IMR-90 (cell line): ENCODE results near the gene TCFL5. TPM values are rescaled to one million over a fixed set of nuclear protein-coding genes. Genes with fewer than 3 reads are reported as not detected.

Source experiments
- ATAC-seq: fragments of 200-7000 bp; cut with Tn5 transposase; 2 replicates; pipeline ENCODE4 v1.9.1; 2020; ENCODE audit warnings: low read depth, mild to moderate bottlenecking, moderate library complexity
- BruUV-seq: library from RNA; stranded (reverse); fragments of 400-500 nt; replicated peaks from 2 replicates; lab custom pipeline; 2021; lab: Mats Ljungman, UMichigan
- CTCF ChIA-PET: fragments of 300-600 bp; formaldehyde crosslinking; extraction: SDS; loops from one replicate; lab custom pipeline; 2021; ENCODE audit warnings: antibody characterized with exemption; lab: Yijun Ruan, JAX
- POLR2A ChIA-PET: fragments of 300-600 bp; sonication (Branson Sonifier 250); formaldehyde crosslinking; loops from one replicate; lab custom pipeline; 2022; ENCODE audit warnings: antibody characterized with exemption; ENCODE audit not compliant: unreplicated experiment; lab: Charles Lee
- DNase-seq: peaks from one replicate; pipeline ENCODE4 v3.0.0; 2013
- H2AFZ ChIP-seq: replicated peaks from 2 replicates; pipeline ENCODE3; 2013; ENCODE audit warnings: low read length, mild to moderate bottlenecking; ENCODE audit not compliant: poor library complexity
- H2AK5ac ChIP-seq: 2 replicates; pipeline ENCODE4 v1.6.1; 2013; ENCODE audit warnings: low read depth, low read length, inconsistent platforms
- H2AK9ac ChIP-seq: replicated peaks from 2 replicates; pipeline ENCODE3; 2013; ENCODE audit warnings: mild to moderate bottlenecking, low read depth, low read length, moderate library complexity; ENCODE audit not compliant: poor library complexity
- H2BK120ac ChIP-seq: 2 replicates; pipeline ENCODE4 v1.6.1; 2013; ENCODE audit warnings: low read depth, low read length, inconsistent platforms
- H2BK15ac ChIP-seq: 3 replicates; pipeline ENCODE4 v1.6.1; 2013; ENCODE audit warnings: low read depth, low read length, inconsistent platforms
- H2BK20ac ChIP-seq: 2 replicates; pipeline ENCODE4 v1.6.1; 2013; ENCODE audit warnings: low read depth, mild to moderate bottlenecking, inconsistent platforms, low read length, moderate library complexity
- H2BK5ac ChIP-seq: 2 replicates; pipeline ENCODE4 v1.6.1; 2013; ENCODE audit warnings: mild to moderate bottlenecking, low read depth, low read length, inconsistent platforms; ENCODE audit not compliant: poor library complexity, severe bottlenecking
- H3K14ac ChIP-seq: replicated peaks from 2 replicates; pipeline ENCODE4 v1.6.1; 2013; ENCODE audit warnings: low read depth, low read length, inconsistent platforms
- H3K18ac ChIP-seq: 2 replicates; pipeline ENCODE4 v1.6.1; 2013; ENCODE audit warnings: low read depth, low read length, control low read depth
- H3K23ac ChIP-seq: 2 replicates; pipeline ENCODE4 v1.6.1; 2013; ENCODE audit warnings: low read depth, low read length, inconsistent platforms
- H3K27ac ChIP-seq: 2 replicates; pipeline ENCODE4 v1.5.1; 2013; ENCODE audit warnings: mild to moderate bottlenecking, control low read depth, low read length; ENCODE audit not compliant: insufficient read depth
- H3K27me3 ChIP-seq: 2 replicates; pipeline ENCODE4 v1.6.1; 2013; ENCODE audit warnings: low read length; ENCODE audit not compliant: control insufficient read depth, insufficient read depth
- H3K36me3 ChIP-seq: 2 replicates; pipeline ENCODE4 v1.6.1; 2013; ENCODE audit warnings: low read length, mixed read lengths; ENCODE audit not compliant: control insufficient read depth, insufficient read depth
- H3K4ac ChIP-seq: 2 replicates; pipeline ENCODE4 v1.6.1; 2013; ENCODE audit warnings: low read depth, low read length, inconsistent platforms
- H3K4me1 ChIP-seq: 2 replicates; pipeline ENCODE4 v1.6.1; 2013; ENCODE audit warnings: low read length, mixed read lengths; ENCODE audit not compliant: control insufficient read depth, insufficient read depth
- H3K4me2 ChIP-seq: 2 replicates; pipeline ENCODE4 v1.6.1; 2013; ENCODE audit warnings: low read depth, mild to moderate bottlenecking, control low read depth, low read length, moderate library complexity
- H3K4me3 ChIP-seq: 2 replicates; pipeline ENCODE4 v1.5.1; 2013; ENCODE audit warnings: low read depth, mild to moderate bottlenecking, control low read depth, low read length, moderate library complexity; ENCODE audit not compliant: insufficient read depth
- H3K56ac ChIP-seq: 2 replicates; pipeline ENCODE4 v1.6.1; 2013; ENCODE audit warnings: low read length, inconsistent platforms; ENCODE audit not compliant: insufficient read depth; ENCODE audit errors: extremely low read depth
- H3K79me1 ChIP-seq, 2 experiments: 2 replicates each; pipeline ENCODE4 v1.6.1; 2013; ENCODE audit warnings: low read length in 2 of 2, inconsistent platforms in 1 of 2, low read depth in 1 of 2
- H3K9ac ChIP-seq: 2 replicates; pipeline ENCODE4 v1.6.1; 2013; ENCODE audit warnings: low read depth, low read length, control low read depth
- H3K9me1 ChIP-seq: 2 replicates; pipeline ENCODE4 v1.6.1; 2013; ENCODE audit warnings: low read length, inconsistent platforms; ENCODE audit not compliant: insufficient read depth
- H3K9me3 ChIP-seq: 2 replicates; pipeline ENCODE4 v1.6.1; 2013; ENCODE audit warnings: low read length; ENCODE audit not compliant: control insufficient read depth, insufficient read depth
- H4K20me1 ChIP-seq: 2 replicates; pipeline ENCODE4 v1.6.1; 2013; ENCODE audit warnings: low read length, inconsistent platforms; ENCODE audit not compliant: insufficient read depth
- H4K5ac ChIP-seq: 2 replicates; pipeline ENCODE4 v1.6.1; 2013; ENCODE audit warnings: mild to moderate bottlenecking, low read depth, low read length, control low read depth
- H4K8ac ChIP-seq, 2 experiments: 2 replicates each; pipeline ENCODE4 v1.6.1; 2013; ENCODE audit warnings: low read depth in 2 of 2, low read length in 2 of 2, control low read depth in 1 of 2, inconsistent platforms in 1 of 2
- H4K91ac ChIP-seq: 2 replicates; pipeline ENCODE4 v1.6.1; 2013; ENCODE audit warnings: low read depth, low read length, inconsistent platforms; ENCODE audit not compliant: insufficient read depth
- BHLHE40 ChIP-seq: fragments of 150-350 bp; IDR thresholded peaks from 2 replicates; pipeline ENCODE4 v1.6.1; 2016; ENCODE audit warnings: mild to moderate bottlenecking, low read depth, low read length
- CHD1 ChIP-seq: IDR thresholded peaks from 2 replicates; pipeline ENCODE4 v1.6.1; 2012; ENCODE audit warnings: low read depth, low read length, improper control_type of control experiment
- ELK1 ChIP-seq: fragments of 150-350 bp; IDR thresholded peaks from 2 replicates; pipeline ENCODE4 v1.6.1; 2016; ENCODE audit warnings: low read depth, mild to moderate bottlenecking, low read length, moderate library complexity, borderline replicate concordance
- MAFK ChIP-seq: IDR thresholded peaks from 2 replicates; pipeline ENCODE4 v1.6.1; 2012; ENCODE audit warnings: low read depth, low read length, improper control_type of control experiment
- MAZ ChIP-seq: IDR thresholded peaks from 2 replicates; pipeline ENCODE4 v1.6.1; 2012; ENCODE audit warnings: low read depth, mild to moderate bottlenecking, low read length, improper control_type of control experiment, moderate library complexity, borderline replicate concordance
- NFE2L2 ChIP-seq: fragments of 150-350 bp; IDR thresholded peaks from 2 replicates; pipeline ENCODE4 v1.6.1; 2016; ENCODE audit warnings: low read depth, mild to moderate bottlenecking, low read length
- POLR2A ChIP-seq: IDR thresholded peaks from 2 replicates; pipeline ENCODE4 v1.6.1; 2012; ENCODE audit warnings: mild to moderate bottlenecking, low read depth, low read length
- RAD21 ChIP-seq: IDR thresholded peaks from 2 replicates; pipeline ENCODE4 v1.6.1; 2012; ENCODE audit warnings: low read length, improper control_type of control experiment
- RFX5 ChIP-seq: IDR thresholded peaks from 2 replicates; pipeline ENCODE4 v1.8.0; 2012; ENCODE audit warnings: low read depth, mild to moderate bottlenecking, low read length, moderate library complexity
- SMC3 ChIP-seq: fragments of 150-350 bp; IDR thresholded peaks from 2 replicates; pipeline ENCODE4 v1.6.1; 2016; ENCODE audit warnings: low read depth, mild to moderate bottlenecking, antibody characterized with exemption, low read length, moderate library complexity
- WGBS, 2 experiments: methylation state at CpG; one replicate each; pipeline versions ENCODE4 v1.1.5 to v1.1.7; 2013; ENCODE audit warnings: missing lambda C conversion rate in 2 of 2; ENCODE audit not compliant: insufficient read length in 1 of 2; ENCODE audit errors: extremely low coverage in 2 of 2; 5-methylcytosine and 5-hydroxymethylcytosine counted together
- dilution Hi-C: fragments of 300-500 bp; cut with HindIII; formaldehyde crosslinking; loops from one replicate; pipeline ENCODE4 v1.14.3; 2018; ENCODE audit warnings: low sequenced_read_pairs; ENCODE audit not compliant: unreplicated experiment
- in situ Hi-C: fragments of 300-500 bp; cut with MboI; formaldehyde crosslinking; loops from 3 replicates; pipeline ENCODE4 v1.14.3; 2019; ENCODE audit warnings: low sequenced_read_pairs, inconsistent platforms, mixed read lengths
- intact Hi-C: fragments of 100-400 bp; cut with micrococcal nuclease; formaldehyde crosslinking; loops from 2 replicates; pipeline ENCODE4 v1.10.0; 2022
- polyA plus RNA-seq, 3 experiments: library from polyadenylated mRNA; depleted of rRNA; stranded (reverse); fragments of >200 nt; gene quantifications; 2 replicates each; pipeline ENCODE4 v1.2.3, GENCODE V29; 2012; ENCODE audit warnings: low replicate concordance in 1 of 3
- total RNA-seq: library from RNA; depleted of rRNA; stranded (reverse); fragments of >200 nt; gene quantifications from 2 replicates; pipeline ENCODE4 v1.2.3, GENCODE V29; 2012
- TF ChIP-seq, protein P1 (sequence below): conservative IDR thresholded peaks from 2 replicates; pipeline ENCODE4 v1.5.1; 2012; ENCODE audit warnings: mild to moderate bottlenecking, low read depth, low read length, improper control_type of control experiment

Gene TCFL5
- total and polyA plus RNA-seq, 2 of the 4 experiments (the other 2 are of a cell fraction): 6.0 to 8.2 TPM

DNA sequence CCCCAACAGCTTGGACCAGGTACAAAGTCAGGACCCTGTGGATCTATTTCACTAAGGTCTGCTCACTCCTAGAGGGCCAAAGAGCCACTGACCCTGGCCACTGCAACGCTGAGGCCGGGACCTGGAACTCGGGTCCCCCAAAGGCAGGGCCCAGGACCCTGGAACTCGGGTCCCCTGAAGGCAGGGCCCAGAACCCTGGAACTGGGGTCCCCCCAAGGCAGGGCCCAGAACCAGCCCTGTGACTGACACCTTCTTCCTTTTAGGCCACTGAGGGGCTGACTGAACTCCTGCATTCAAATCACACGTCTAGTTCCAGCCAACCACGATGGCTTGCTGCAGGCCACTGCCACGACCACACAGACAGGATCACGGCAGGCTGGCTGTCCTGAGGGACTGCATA lies 9.4 kb downstream of the TCFL5 start:
- peaks cover 7% of the 10 kb centered on the region for H4K20me1 ChIP-seq
- H2BK20ac ChIP-seq: no peak overlapping the region
- H3K18ac ChIP-seq: no peak overlapping the region
- no peak overlapping the region for H2AK5ac ChIP-seq
- H4K5ac ChIP-seq: no peak overlapping the region
- peaks cover 14 to 31% of the 10 kb centered on the region in 2 experiments for H3K79me1 ChIP-seq
- no peak overlapping the region for H4K8ac ChIP-seq
- no peaks in the 10 kb centered on the region for H3K4me1 ChIP-seq
- H3K23ac ChIP-seq: no peak overlapping the region
- no peak overlapping the region for H3K56ac ChIP-seq
- H3K4ac ChIP-seq: no peak overlapping the region
- no peak overlapping the region for H2AK9ac ChIP-seq
- no peak overlapping the region for H4K91ac ChIP-seq
- H3K9ac ChIP-seq: no peak overlapping the region
- in situ Hi-C loops: no loop called here
- dilution Hi-C loops: no loop called here
- peaks cover 4% of the 10 kb centered on the region; the same call in 1 of the 2 replicates for H3K9me1 ChIP-seq
- peaks cover 26% of the 10 kb centered on the region for H3K36me3 ChIP-seq
- no peak for TF ChIP-seq CHD1
- no peak for TF ChIP-seq RFX5
- TF ChIP-seq POLR2A: no peak
- TF ChIP-seq MAFK: no peak
- no peak for TF ChIP-seq NFE2L2
- TF ChIP-seq ELK1: no peak
- TF ChIP-seq, protein P1, sequence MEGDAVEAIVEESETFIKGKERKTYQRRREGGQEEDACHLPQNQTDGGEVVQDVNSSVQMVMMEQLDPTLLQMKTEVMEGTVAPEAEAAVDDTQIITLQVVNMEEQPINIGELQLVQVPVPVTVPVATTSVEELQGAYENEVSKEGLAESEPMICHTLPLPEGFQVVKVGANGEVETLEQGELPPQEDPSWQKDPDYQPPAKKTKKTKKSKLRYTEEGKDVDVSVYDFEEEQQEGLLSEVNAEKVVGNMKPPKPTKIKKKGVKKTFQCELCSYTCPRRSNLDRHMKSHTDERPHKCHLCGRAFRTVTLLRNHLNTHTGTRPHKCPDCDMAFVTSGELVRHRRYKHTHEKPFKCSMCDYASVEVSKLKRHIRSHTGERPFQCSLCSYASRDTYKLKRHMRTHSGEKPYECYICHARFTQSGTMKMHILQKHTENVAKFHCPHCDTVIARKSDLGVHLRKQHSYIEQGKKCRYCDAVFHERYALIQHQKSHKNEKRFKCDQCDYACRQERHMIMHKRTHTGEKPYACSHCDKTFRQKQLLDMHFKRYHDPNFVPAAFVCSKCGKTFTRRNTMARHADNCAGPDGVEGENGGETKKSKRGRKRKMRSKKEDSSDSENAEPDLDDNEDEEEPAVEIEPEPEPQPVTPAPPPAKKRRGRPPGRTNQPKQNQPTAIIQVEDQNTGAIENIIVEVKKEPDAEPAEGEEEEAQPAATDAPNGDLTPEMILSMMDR: no peak
- no peak for TF ChIP-seq SMC3
- no peak for TF ChIP-seq BHLHE40
- TF ChIP-seq RAD21: no peak
- TF ChIP-seq MAZ: no peak
- no peaks in the 10 kb centered on the region for H3K27me3 ChIP-seq
- WGBS, 2 experiments: 100% methylated on average over 5 of the region's 8 CpGs; no CpG with 5 or more reads in 1 of the 2 experiments
- ATAC-seq (no peak), DNase-seq (no peak)
- no TSS peak for BruUV-seq
- intact Hi-C loops: no loop called here
- H3K14ac ChIP-seq: no peak overlapping the region
- H3K4me3 ChIP-seq: no peak overlapping the region
- H3K4me2 ChIP-seq: no peak overlapping the region
- no peak overlapping the region for H2AFZ ChIP-seq
- H2BK120ac ChIP-seq: no peak overlapping the region
- no peak overlapping the region for H2BK15ac ChIP-seq
- no peak overlapping the region for H3K27ac ChIP-seq
- ChIA-PET CTCF (no interaction called here), POLR2A (no interaction called here)
- no peaks in the 10 kb centered on the region for H3K9me3 ChIP-seq
- no peak overlapping the region for H2BK5ac ChIP-seq
